ENCODE results near the gene ARV1. TPM values are rescaled to one million over a fixed set of nuclear protein-coding genes. Genes with fewer than 3 reads are reported as not detected.

Gene ARV1
- total RNA-seq, 1 experiment from 2014 or later, result 17.1 TPM

DNA sequence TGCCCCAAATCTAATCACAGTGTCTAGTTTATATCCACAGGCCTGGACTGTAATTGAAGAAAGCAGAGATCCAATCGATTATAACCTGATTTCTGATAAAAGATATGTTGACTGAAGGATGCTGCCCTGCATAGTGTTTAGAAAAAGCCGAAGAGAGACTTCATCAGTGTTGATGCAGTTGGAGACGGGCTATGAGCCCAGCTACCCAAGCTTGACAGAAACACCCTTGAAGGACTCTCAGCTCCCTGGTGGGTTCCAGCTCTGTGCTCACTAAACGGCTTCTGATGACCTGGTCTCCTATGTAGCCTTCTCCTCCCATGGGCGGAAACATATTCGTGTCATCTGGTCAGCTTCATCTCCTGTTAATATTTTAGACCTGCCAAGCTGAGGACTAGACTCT lies 50.9 kb downstream of the ARV1 start:
- CTCF ChIA-PET, result no interaction called here
- H3K27me3 Mint-ChIP-seq (ENCODE audit: unreplicated experiment), result no peaks in the 10 kb centered on the region
- no peak overlapping the region for H3K27ac Mint-ChIP-seq (ENCODE audit: unreplicated experiment)
- intact Hi-C loops (cut with micrococcal nuclease; ENCODE audit: unreplicated experiment), result loop anchor here (10.0 kb wide), 1 partner anchor 165 kb away; no protein-coding TSS in a partner anchor
- no TSS peak for BruUV-seq (replicated peaks)
- no peak overlapping the region for H3K4me3 Mint-ChIP-seq (ENCODE audit: low read depth, unreplicated experiment)
- TF ChIP-seq, protein P1, sequence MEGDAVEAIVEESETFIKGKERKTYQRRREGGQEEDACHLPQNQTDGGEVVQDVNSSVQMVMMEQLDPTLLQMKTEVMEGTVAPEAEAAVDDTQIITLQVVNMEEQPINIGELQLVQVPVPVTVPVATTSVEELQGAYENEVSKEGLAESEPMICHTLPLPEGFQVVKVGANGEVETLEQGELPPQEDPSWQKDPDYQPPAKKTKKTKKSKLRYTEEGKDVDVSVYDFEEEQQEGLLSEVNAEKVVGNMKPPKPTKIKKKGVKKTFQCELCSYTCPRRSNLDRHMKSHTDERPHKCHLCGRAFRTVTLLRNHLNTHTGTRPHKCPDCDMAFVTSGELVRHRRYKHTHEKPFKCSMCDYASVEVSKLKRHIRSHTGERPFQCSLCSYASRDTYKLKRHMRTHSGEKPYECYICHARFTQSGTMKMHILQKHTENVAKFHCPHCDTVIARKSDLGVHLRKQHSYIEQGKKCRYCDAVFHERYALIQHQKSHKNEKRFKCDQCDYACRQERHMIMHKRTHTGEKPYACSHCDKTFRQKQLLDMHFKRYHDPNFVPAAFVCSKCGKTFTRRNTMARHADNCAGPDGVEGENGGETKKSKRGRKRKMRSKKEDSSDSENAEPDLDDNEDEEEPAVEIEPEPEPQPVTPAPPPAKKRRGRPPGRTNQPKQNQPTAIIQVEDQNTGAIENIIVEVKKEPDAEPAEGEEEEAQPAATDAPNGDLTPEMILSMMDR (IDR thresholded peaks at IDR 0.05; ENCODE audit: unreplicated experiment), result no peak
- H3K4me1 Mint-ChIP-seq (ENCODE audit: low read depth, unreplicated experiment), result no peaks in the 10 kb centered on the region
- H3K9me3 Mint-ChIP-seq (ENCODE audit: low read depth, unreplicated experiment), result no peaks in the 10 kb centered on the region
- H3K36me3 Mint-ChIP-seq (ENCODE audit: insufficient read depth, unreplicated experiment), result no peaks in the 10 kb centered on the region
- DNase-seq, result no peak

DNA sequence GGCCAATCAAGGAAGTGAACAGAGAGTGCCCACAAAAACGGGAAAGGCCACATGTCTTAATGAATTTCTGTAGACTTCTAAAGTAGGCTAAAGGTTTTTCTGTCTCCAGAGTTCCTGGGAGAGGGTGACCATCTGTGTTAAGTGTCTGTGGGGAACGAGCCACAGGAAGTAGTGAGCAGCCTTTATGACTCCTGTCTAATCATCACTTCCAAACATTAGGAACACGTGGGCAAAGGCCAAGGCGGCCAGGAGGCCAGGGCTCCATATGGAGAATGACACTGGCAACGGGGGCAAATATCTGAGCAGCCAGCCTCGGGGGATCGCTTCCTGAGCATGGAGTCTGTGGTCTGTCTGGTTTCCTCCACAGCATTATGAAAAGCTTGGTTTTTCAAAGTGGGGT lies 54.1 kb downstream of the ARV1 start:
- DNase-seq, result no peak
- BruUV-seq (replicated peaks), result no TSS peak
- H3K4me3 Mint-ChIP-seq (ENCODE audit: low read depth, unreplicated experiment), result no peak overlapping the region
- CTCF ChIA-PET, result interaction anchor here (0.6 to 1.6 kb wide), 2 partner anchors 26 to 276 kb away, joined by 3 read pairs; no protein-coding TSS in a partner anchor
- TF ChIP-seq, protein P1 (IDR thresholded peaks at IDR 0.05; ENCODE audit: unreplicated experiment), result no peak
- no peaks in the 10 kb centered on the region for H3K9me3 Mint-ChIP-seq (ENCODE audit: low read depth, unreplicated experiment)
- H3K36me3 Mint-ChIP-seq (ENCODE audit: insufficient read depth, unreplicated experiment), result no peaks in the 10 kb centered on the region
- H3K27ac Mint-ChIP-seq (ENCODE audit: unreplicated experiment), result no peak overlapping the region
- no peaks in the 10 kb centered on the region for H3K27me3 Mint-ChIP-seq (ENCODE audit: unreplicated experiment)
- intact Hi-C loops (cut with micrococcal nuclease; ENCODE audit: unreplicated experiment), result loop anchor here (10.0 kb wide), 1 partner anchor 162 kb away; no protein-coding TSS in a partner anchor
- peaks cover 16% of the 10 kb centered on the region for H3K4me1 Mint-ChIP-seq (ENCODE audit: low read depth, unreplicated experiment)

DNA sequence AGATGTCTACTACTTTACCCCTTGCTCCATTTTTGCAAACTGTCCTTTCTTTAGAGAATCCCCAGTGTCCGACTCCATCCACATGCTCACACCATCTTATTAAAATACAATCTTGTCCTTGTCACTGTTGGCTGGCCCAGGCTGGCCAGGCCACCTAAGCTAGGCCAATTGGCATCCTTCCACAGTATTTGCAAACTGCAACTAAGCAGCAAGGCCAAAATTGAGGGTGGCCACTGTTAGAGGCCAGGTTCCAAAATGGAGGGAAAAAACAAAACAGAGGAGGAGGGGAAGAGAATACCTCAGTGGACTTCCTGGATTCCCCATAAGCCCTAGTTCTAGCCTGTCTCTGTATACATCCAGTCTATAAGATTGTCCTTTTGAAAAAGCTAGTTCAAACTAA lies 56.9 kb downstream of the ARV1 start:
- Mint-ChIP-seq H3K4me3 (ENCODE audit: low read depth, unreplicated experiment) (no peak overlapping the region), H3K4me1 (ENCODE audit: low read depth, unreplicated experiment) (peaks cover 18% of the 10 kb centered on the region), H3K36me3 (ENCODE audit: insufficient read depth, unreplicated experiment) (peaks cover 20% of the 10 kb centered on the region), H3K27ac (ENCODE audit: unreplicated experiment) (no peak overlapping the region), H3K27me3 (ENCODE audit: unreplicated experiment) (no peaks in the 10 kb centered on the region), H3K9me3 (ENCODE audit: low read depth, unreplicated experiment) (no peaks in the 10 kb centered on the region)
- CTCF ChIA-PET, result no interaction called here
- TF ChIP-seq, protein P1 (IDR thresholded peaks at IDR 0.05; ENCODE audit: unreplicated experiment), result no peak
- intact Hi-C loops (cut with micrococcal nuclease; ENCODE audit: unreplicated experiment), result loop anchor here (10.0 kb wide), 1 partner anchor 159 kb away; no protein-coding TSS in a partner anchor
- no peak for DNase-seq
- no TSS peak for BruUV-seq (replicated peaks)

DNA sequence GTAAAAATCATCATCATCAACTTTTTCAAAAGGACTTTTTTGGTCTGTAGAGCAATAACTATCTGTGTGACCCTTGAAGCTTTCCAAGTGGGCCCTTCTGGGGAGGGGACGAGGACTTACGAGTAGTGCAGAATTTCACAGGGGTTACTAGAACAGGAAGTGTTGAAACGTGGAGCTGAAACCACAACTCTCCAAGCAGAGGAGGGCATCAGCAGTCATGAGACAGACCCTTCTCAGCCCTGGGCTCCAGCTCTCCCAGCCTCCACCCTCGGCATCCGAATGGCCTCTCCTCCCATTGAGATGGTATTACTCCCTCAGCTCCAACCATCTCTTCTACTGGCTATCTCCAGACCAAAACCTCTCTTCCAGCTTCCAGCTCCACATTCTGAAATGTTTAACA lies 57.5 kb downstream of the ARV1 start:
- Mint-ChIP-seq H3K36me3 (ENCODE audit: insufficient read depth, unreplicated experiment) (peaks cover 20% of the 10 kb centered on the region), H3K27ac (ENCODE audit: unreplicated experiment) (no peak overlapping the region), H3K4me1 (ENCODE audit: low read depth, unreplicated experiment) (peaks cover 18% of the 10 kb centered on the region), H3K9me3 (ENCODE audit: low read depth, unreplicated experiment) (no peaks in the 10 kb centered on the region), H3K27me3 (ENCODE audit: unreplicated experiment) (no peaks in the 10 kb centered on the region), H3K4me3 (ENCODE audit: low read depth, unreplicated experiment) (no peak overlapping the region)
- no TSS peak for BruUV-seq (replicated peaks)
- DNase-seq, result no peak
- intact Hi-C loops (cut with micrococcal nuclease; ENCODE audit: unreplicated experiment), result loop anchor here (10.0 kb wide), 1 partner anchor 158 kb away; no protein-coding TSS in a partner anchor
- CTCF ChIA-PET, result no interaction called here
- TF ChIP-seq, protein P1 (IDR thresholded peaks at IDR 0.05; ENCODE audit: unreplicated experiment), result no peak

Data from Calu3 (cell line).